Measurements from ENCODE around the gene SOAT1.

The SOAT1 gene

GRCh38 chr1:179327679-179328078, 34.1 kb downstream of the SOAT1 start:
- H3K4me3 ChIP-seq (ENCODE audit: low read length), result no peak overlapping the region
- no peak for TF ChIP-seq CTCF (IDR thresholded peaks at IDR 0.05; ENCODE audit: insufficient read depth, low read depth, low read length, missing control alignments)
- DNase-seq (ENCODE audit: low read depth), result no peak

GRCh38 chr1:179329862-179330261, 36.3 kb downstream of the SOAT1 start:
- TF ChIP-seq CTCF (IDR thresholded peaks at IDR 0.05; ENCODE audit: insufficient read depth, low read depth, low read length, missing control alignments), result no peak
- no peak for DNase-seq (ENCODE audit: low read depth)
- H3K4me3 ChIP-seq (ENCODE audit: low read length), result no peak overlapping the region

- no peak for DNase-seq (ENCODE audit: low read depth)
- no peak for TF ChIP-seq CTCF (IDR thresholded peaks at IDR 0.05; ENCODE audit: insufficient read depth, low read depth, low read length, missing control alignments)
- H3K4me3 ChIP-seq (ENCODE audit: low read length), result no peak overlapping the region
Observed at GRCh38 chr1:179334440-179334839, 40.8 kb downstream of the SOAT1 start.

- no peak overlapping the region for H3K4me3 ChIP-seq (ENCODE audit: low read length)
- no peak for DNase-seq (ENCODE audit: low read depth)
- TF ChIP-seq CTCF (IDR thresholded peaks at IDR 0.05; ENCODE audit: insufficient read depth, low read depth, low read length, missing control alignments), result no peak
Observed at GRCh38 chr1:179337288-179337687, 43.7 kb downstream of the SOAT1 start.

GRCh38 chr1:179337942-179338560, 44.5 kb downstream of the SOAT1 start:
- peak; percentile 2 for DNase-seq (ENCODE audit: low read depth)
- no peak for TF ChIP-seq CTCF (IDR thresholded peaks at IDR 0.05; ENCODE audit: insufficient read depth, low read depth, low read length, missing control alignments)
- no peak overlapping the region for H3K4me3 ChIP-seq (ENCODE audit: low read length)

GRCh38 chr1:179340918-179341317, 47.3 kb downstream of the SOAT1 start:
- TF ChIP-seq CTCF (IDR thresholded peaks at IDR 0.05; ENCODE audit: insufficient read depth, low read depth, low read length, missing control alignments), result no peak
- DNase-seq (ENCODE audit: low read depth), result no peak
- no peak overlapping the region for H3K4me3 ChIP-seq (ENCODE audit: low read length)

GRCh38 chr1:179341943-179342547, 48.4 kb downstream of the SOAT1 start:
- no peak for DNase-seq (ENCODE audit: low read depth)
- H3K4me3 ChIP-seq (ENCODE audit: low read length), result no peak overlapping the region
- no peak for TF ChIP-seq CTCF (IDR thresholded peaks at IDR 0.05; ENCODE audit: insufficient read depth, low read depth, low read length, missing control alignments)
